Thymus (tissue), 11 donors: ENCODE data around the gene UBE2O. TPM values are rescaled to one million over a fixed set of nuclear protein-coding genes. Genes with fewer than 3 reads are reported as not detected.

Experiments used
- DNase-seq, 9 donors: peaks; one replicate each; pipeline ENCODE4 v3.0.0-alpha.2; 2013; ENCODE audit warnings: low spot score in 9 of 9, low read depth in 6 of 9, missing footprints in 1 of 9
- H3K27ac ChIP-seq, 2 donors: one replicate each; pipeline ENCODE4 v1.5.1; 2013; ENCODE audit warnings: control low read depth in 1 of 2, low read depth in 1 of 2, low read length in 1 of 2, mild to moderate bottlenecking in 1 of 2, moderate library complexity in 1 of 2
- H3K27me3 ChIP-seq, 2 donors: one replicate each; pipeline ENCODE4 v1.5.1; 2013; ENCODE audit warnings: low read length in 1 of 2; ENCODE audit not compliant: control insufficient read depth in 2 of 2, insufficient read depth in 1 of 2
- H3K36me3 ChIP-seq, 2 donors: one replicate each; pipeline ENCODE4 v1.5.1; 2013; ENCODE audit warnings: low read length in 1 of 2, mild to moderate bottlenecking in 1 of 2, moderate library complexity in 1 of 2; ENCODE audit not compliant: control insufficient read depth in 2 of 2, insufficient read depth in 2 of 2
- H3K4me1 ChIP-seq, 2 donors: one replicate each; pipeline ENCODE4 v1.5.1; 2013; ENCODE audit warnings: low read length in 2 of 2; ENCODE audit not compliant: control insufficient read depth in 2 of 2, insufficient read depth in 2 of 2
- H3K4me3 ChIP-seq, 2 donors: one replicate each; pipeline ENCODE4 v1.5.1; 2013; ENCODE audit warnings: low read length in 2 of 2, control low read depth in 1 of 2, mild to moderate bottlenecking in 1 of 2
- H3K9me3 ChIP-seq, 2 donors: one replicate each; pipeline ENCODE4 v1.5.1; 2013; ENCODE audit warnings: low read length in 1 of 2, mild to moderate bottlenecking in 1 of 2; ENCODE audit not compliant: control insufficient read depth in 2 of 2, insufficient read depth in 1 of 2
- WGBS: extraction: QIAGEN DNeasy Blood & Tissue Kit; methylation state at CpG from one replicate; pipeline ENCODE4 v1.1.7; 2013; 5-methylcytosine and 5-hydroxymethylcytosine counted together
- polyA plus RNA-seq: library from polyadenylated mRNA; stranded (reverse); fragments of 200-250 nt; gene quantifications from one replicate; pipeline ENCODE4 v1.2.3, GENCODE V29; 2013
- total RNA-seq: library from RNA; stranded (reverse); fragments of 120-200 nt; gene quantifications from one replicate; pipeline ENCODE4 v1.2.4, GENCODE V29; 2013
- donor health status: healthy.

The UBE2O gene
- total and polyA plus RNA-seq, 2 donors = 8.8 to 11.1 TPM

DNA sequence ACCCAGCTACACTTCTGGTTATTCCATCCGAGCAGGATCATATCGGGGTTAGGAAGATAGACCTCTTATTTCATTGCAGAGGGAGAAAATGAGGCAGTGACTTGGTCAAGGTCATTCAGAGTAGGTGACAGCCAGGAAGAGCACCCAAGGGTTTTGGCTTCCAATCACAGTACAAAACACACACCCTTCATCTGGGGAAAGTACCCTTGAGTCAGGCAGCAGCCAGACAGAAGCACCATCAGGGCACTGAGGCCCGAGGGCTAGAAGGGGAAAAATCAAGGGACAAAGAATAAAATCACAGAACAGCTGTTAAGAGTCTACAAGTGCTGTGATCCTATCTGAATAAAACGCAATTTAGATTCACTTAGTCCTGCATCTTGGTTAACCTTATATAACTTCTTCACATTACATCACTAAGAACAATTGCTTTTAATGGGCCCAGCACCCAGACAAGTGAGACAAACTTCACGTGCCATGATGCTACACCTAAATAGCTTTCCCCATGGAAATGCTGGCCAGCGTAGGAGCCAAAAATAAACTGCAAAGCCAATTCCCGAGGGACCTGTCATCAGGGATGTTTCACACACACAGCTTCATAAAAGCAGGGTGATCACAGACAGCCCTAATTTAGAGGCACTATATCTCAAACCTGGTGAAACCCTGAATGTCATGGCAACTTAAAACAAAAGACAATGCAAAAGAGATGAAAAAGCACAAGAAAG is 4.9 kb downstream of the UBE2O start:
- Histone ChIP-seq H3K4me3 (no peak overlapping the region), H3K9me3 (no peaks in the 10 kb centered on the region), H3K27ac (no peak overlapping the region), H3K4me1 (peaks cover 11 to 22% of the 10 kb centered on the region in 2 donors), H3K27me3 (peaks cover 0 to 2% of the 10 kb centered on the region in 2 donors), H3K36me3 (peaks cover 0 to 6% of the 10 kb centered on the region in 2 donors)
- 95% methylated on average over 7 of the region's 7 CpGs for WGBS
- DNase-seq = no peak

DNA sequence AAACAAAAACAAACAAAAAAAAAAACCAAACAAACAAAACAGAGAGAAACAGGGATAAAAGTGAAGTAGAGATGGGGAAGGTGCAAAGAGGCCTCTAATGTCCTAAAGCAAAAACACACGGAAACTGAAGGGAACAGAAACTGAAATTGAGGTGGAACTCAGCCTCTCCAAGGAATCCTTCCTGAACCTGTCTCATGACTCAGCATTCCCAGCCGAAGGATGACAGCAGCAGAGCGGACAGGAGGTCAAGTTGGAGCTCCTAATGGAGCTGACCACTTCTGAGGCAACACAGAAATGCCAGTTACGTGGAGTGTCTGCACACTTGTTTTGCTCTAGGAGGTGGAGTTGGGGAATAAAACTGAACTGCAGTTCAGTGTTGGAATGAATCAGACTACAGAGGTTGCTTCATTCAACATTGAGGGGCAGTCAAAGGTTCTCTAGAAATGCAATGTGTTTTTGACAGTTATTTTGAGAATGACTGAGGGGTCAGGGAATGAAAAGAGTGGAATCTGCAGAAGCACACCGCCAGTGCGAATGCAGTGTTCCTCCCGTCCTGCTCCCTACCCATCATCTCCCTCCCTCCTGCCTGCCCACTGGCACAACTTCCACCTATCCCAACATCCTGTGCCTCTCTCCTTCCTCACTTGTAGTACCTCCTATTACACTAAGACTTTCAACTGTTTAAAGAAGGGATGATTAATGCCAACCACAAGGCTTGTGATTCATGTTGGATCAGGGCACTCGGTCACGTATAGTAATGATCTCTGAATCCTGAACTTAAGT is 6.3 kb downstream of the UBE2O start:
- no peak for DNase-seq
- WGBS = 92% methylated on average over 9 of the region's 9 CpGs
- Histone ChIP-seq H3K4me3 (no peak overlapping the region), H3K36me3 (peaks cover 0 to 6% of the 10 kb centered on the region in 2 donors), H3K27me3 (no peaks in the 10 kb centered on the region), H3K4me1 (peaks cover 4 to 21% of the 10 kb centered on the region in 2 donors), H3K27ac (no peak overlapping the region), H3K9me3 (no peaks in the 10 kb centered on the region)

DNA sequence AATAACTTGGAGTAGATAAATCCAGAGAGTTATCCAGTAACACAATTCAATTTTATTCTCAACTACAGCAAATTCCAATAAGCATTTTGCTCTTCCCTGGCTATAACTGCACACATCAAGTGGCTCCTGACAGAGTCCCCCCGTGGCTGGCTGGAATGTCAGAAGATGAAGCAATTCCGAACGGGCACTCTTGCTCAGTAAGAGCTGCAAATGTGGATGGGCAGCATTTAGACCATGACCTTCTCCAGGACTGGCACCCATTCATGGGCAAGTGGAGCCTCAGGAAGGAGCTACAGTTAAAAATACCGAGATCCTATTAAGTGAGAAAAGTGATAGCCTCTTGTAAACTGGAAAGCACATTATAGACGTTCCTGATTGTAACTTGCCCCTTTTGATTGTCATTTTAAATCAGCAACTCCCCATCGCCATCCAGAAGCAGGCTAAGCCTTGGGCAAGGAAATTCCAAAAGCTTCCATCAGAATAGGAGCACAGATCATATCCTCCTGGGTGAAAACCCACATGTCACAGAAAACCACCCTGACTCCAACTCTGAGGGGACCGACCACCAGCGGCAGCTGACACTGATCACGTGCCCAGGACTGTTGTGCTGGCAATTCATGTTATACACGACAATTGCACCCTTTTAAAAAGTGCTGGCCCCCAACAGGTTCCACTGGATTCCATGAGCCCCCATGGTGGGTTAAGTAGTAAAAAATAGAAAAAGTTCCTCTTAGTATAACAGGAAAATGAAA is 7.1 kb downstream of the UBE2O start:
- Histone ChIP-seq H3K36me3 (peaks cover 0 to 2% of the 10 kb centered on the region in 2 donors), H3K27ac (no peak overlapping the region), H3K4me1 (peaks cover 0 to 14% of the 10 kb centered on the region in 2 donors), H3K27me3 (no peaks in the 10 kb centered on the region), H3K9me3 (no peaks in the 10 kb centered on the region), H3K4me3 (no peak overlapping the region)
- WGBS = 94% methylated on average over 10 of the region's 10 CpGs
- DNase-seq = no peak

DNA sequence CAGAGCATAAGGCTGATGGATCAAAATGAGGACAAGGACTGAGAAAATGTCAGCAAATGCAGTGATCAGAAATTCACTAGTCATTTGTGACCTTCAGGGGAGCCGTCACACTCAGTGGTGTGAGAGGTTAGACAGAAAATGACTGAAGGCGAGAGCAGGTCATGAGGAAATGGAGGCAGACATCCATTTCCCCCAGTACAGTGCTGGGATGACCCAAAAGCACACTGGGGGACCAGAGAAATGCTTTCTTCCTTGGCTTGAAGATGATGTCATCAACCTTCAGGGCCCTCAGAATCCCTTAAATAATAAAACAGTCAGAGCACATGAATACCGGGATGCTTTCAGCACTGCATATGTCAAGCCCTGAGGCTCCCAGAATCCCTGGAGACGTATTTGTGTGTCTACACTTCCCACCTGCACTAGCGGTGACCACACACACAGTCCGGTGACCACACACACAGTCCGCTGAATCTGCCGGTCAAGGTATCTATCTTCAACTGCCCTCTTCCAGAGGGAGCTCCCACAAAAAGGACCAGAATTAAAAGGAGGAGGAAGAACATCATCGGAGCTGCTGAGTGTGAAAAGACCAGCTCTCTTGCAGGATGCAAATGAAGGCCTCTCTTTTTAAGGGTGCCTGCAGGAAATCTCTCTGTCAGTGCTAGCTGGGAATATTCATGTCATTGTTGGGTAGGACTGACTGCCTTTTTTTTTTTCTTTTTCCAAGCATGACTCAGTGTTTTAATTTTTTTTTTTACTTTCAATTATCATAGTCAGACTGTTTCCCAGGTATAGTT is 8.2 kb downstream of the UBE2O start:
- H3K4me3 ChIP-seq = no peak overlapping the region
- no peaks in the 10 kb centered on the region for H3K27me3 ChIP-seq
- peaks cover 0 to 2% of the 10 kb centered on the region in 2 donors for H3K36me3 ChIP-seq
- no peak overlapping the region for H3K27ac ChIP-seq
- peaks cover 0 to 13% of the 10 kb centered on the region in 2 donors for H3K4me1 ChIP-seq
- DNase-seq = no peak
- H3K9me3 ChIP-seq = no peaks in the 10 kb centered on the region
- 88% methylated on average over 9 of the region's 9 CpGs for WGBS

DNA sequence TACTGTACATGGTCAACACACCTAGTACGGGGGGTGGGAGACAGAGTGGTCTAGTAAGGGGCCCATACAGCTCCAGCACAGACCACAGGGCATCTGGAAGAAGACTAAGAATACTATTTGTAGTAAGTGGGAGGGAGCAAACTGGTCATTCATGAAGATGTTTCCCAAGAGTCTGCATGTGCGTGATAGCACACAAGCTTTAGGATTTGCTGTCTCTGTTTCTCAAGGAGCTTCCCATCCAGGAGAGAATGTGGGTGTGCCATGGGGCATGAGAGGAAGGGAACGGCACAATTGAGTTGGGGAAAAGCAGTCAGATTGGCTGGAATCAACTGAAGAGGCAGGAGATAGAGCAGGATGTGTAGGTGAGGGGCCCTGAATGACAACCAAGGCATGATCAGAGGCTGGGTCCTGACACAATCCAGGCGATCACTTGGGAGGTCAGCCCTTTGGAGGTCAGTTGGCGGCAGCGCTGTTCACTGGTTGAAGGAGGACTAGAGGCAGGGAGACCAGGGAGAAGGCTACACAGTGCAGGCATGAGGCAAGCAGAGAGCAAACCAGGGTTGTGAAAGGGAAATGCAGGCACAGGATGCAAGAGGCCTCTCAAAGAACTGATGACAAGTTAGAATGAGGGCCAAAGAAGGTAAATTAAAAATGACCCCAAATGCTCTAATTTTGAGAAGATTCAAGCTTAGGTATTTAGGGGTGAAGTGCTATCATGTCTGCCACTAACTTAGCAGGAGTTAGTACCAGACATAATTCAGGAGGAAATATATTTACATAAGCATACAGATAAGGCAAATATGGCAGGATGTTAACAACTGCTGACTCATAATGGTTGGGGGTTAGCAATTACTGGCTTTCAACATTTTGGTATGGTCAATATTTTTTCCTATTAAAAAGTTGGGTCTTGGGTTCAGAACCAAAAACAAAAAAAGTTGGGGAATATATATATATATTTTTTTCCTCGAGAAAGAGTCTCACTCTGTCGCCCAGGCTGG is 10.3 kb downstream of the UBE2O start:
- 98% methylated on average over 8 of the region's 8 CpGs for WGBS
- Histone ChIP-seq H3K4me3 (no peak overlapping the region), H3K27ac (no peak overlapping the region), H3K27me3 (no peaks in the 10 kb centered on the region), H3K4me1 (peaks cover 0 to 11% of the 10 kb centered on the region in 2 donors), H3K9me3 (no peaks in the 10 kb centered on the region), H3K36me3 (peaks cover 0 to 2% of the 10 kb centered on the region in 2 donors)
- no peak for DNase-seq

DNA sequence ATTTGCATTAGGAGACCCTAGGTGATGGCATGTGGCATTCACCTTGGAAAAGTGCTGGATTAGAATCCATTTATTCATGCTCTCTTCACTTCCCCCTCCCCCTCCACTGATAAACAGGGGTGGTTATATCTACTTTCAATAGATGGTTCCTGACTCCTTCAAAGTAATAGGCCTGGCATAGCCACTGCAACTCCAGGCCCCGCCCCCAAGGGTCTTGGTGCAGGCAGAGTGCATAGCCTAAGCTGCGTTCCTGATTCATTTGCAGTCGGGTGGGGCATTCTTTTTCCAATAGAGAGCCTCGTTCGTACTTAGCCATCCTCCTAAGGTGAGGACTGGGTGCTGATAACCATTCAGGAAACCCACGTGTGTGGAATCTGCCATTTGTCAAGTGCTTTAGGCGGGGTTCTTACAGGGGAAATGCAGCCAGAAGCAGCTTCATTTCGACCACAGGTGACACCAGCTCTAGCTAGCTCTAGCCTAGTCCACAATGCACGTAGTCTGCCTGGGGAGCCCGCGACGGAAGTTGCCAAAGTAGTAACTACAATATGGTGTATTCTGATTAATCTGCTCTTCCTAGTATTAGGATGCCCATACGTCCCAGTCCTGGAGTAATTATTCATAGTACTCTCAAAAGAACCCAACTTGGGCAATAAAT is 11.1 kb downstream of the UBE2O start:
- no peaks in the 10 kb centered on the region for H3K27me3 ChIP-seq
- WGBS = 82% methylated on average over 13 of the region's 13 CpGs
- DNase-seq = no peak
- peaks cover 0 to 2% of the 10 kb centered on the region in 2 donors for H3K36me3 ChIP-seq
- no peaks in the 10 kb centered on the region for H3K9me3 ChIP-seq
- H3K4me1 ChIP-seq = peaks cover 0 to 11% of the 10 kb centered on the region in 2 donors
- no peak overlapping the region for H3K27ac ChIP-seq
- H3K4me3 ChIP-seq = no peak overlapping the region

DNA sequence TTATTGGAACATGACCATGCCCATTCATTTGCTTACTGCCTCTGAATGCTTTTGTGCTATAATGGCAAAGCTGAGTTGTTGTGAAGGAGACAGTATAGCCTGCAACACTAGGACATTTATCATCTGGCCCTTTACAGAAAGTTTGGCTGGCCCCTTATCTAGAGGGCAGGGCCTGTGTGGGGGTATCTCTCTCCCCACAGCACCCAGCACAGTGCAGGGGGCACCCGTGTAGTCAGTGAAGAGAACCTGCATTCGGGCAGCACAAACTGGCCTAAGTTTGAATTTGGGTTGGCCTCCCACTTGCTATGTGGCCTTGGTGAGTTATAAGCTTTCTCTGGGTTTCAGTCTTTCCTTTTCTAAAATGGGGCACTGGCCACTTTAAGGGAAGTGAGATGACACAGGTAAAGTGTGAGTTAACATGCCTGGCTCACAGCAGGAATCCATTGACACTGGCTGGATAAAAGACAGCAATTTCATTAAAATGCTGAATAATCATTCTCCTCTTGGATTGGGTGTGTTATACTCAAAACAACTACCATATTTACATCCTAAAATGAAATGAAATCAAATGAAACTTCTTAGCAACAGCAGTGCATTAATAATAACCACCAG is 12.1 kb downstream of the UBE2O start:
- WGBS = 95% methylated on average over 2 of the region's 2 CpGs
- no peak for DNase-seq
- no peaks in the 10 kb centered on the region for H3K9me3 ChIP-seq

More for the DNA sequence above, 12.1 kb downstream of the UBE2O start:
- H3K4me1 ChIP-seq = peaks cover 0 to 6% of the 10 kb centered on the region in 2 donors
- no peaks in the 10 kb centered on the region for H3K27me3 ChIP-seq
- H3K27ac ChIP-seq = no peak overlapping the region
- no peak overlapping the region for H3K4me3 ChIP-seq
- H3K36me3 ChIP-seq = peaks cover 0 to 2% of the 10 kb centered on the region in 2 donors
